HEK293 (cell line): ENCODE measurements around the gene PKMYT1.

Source experiments
- PBX3 ChIP-seq: sonication (generic); formaldehyde crosslinking; IDR thresholded peaks from 2 replicates; pipeline ENCODE4 v1.8.1; 2022; ENCODE audit warnings: mild to moderate bottlenecking, moderate library complexity, missing genetic modification reagents
- ZSCAN18 ChIP-seq: fragments of 450-650 bp; formaldehyde crosslinking; IDR thresholded peaks from 2 replicates; pipeline ENCODE4 v1.5.1; 2016; ENCODE audit warnings: missing biosample characterization, missing genetic modification characterization

- TF ChIP-seq ZSCAN18 (tag by site-specific recombination) (no peak), PBX3 (CRISPR knock-in tag) (no peak)
Measured at GRCh38 chr16:2975161-2975795, 5.0 kb downstream of the PKMYT1 start.
